LNCaP clone FGC (cell line): ENCODE measurements around the gene DKKL1.
"Not testable (repeated sequence)": the region's sequence is repeated elsewhere in the genome, so short reads cannot be mapped to it uniquely, and the experiment has no call there.

Source experiments
- DNase-seq: peaks from one replicate; pipeline ENCODE4 v3.0.0-alpha.2; 2011; ENCODE audit warnings: low read depth
- H3K4me3 ChIP-seq: 2 replicates; pipeline ENCODE4 v1.5.1; 2011; ENCODE audit warnings: mild to moderate bottlenecking, low read depth, low read length, control low read depth
- TF ChIP-seq, protein P1 (sequence below): IDR thresholded peaks from 2 replicates; pipeline ENCODE4 v1.5.1; 2012; ENCODE audit warnings: mild to moderate bottlenecking; ENCODE audit not compliant: control insufficient read depth, insufficient read depth; ENCODE audit errors: extremely low read depth

The DKKL1 gene

DNA sequence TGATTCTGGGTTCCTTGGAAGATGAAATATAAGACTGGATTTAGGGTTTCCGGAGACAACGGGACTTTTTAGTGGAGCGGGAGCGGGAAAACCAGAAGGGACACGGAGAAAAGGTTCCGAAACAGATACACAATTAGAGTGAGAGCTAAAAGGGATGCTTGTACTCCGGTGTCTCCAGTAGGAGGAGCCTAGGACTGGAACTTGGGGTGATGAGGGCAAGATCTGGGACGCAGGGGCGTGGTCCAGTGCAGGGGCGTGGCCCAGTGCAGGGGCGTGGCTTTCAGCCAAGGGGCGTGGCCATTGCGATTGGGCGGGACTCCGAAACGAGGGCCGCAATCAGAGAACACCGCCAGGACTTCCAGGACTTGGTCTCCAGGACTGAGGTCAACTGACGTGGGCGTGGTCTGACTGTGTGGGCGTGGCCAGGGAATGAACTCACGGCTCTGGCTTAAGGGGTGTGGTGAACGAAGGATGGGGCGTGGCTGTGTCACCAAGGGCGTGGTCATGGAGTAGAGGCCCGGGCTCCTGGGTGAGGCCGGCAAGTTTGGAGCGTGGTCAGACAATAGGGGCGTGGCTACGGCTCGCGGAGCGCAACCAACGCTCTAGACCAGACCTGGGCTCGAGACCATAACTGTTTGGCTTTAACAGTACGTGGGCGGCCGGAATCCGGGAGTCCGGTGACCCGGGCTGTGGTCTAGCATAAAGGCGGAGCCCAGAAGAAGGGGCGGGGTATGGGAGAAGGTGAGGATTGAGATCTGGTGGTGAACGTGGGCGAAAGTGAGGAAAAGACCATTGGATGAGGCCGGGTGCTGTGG lies at the start of gene DKKL1:
TSS of gene DKKL1 (plus strand) at position 610 of the 815 bp plus-strand sequence. CDS start at position 732, 122 bp downstream.
- peak within 1 kb of the TSS; percentile 90 for H3K4me3 ChIP-seq
- TF ChIP-seq, protein P1, sequence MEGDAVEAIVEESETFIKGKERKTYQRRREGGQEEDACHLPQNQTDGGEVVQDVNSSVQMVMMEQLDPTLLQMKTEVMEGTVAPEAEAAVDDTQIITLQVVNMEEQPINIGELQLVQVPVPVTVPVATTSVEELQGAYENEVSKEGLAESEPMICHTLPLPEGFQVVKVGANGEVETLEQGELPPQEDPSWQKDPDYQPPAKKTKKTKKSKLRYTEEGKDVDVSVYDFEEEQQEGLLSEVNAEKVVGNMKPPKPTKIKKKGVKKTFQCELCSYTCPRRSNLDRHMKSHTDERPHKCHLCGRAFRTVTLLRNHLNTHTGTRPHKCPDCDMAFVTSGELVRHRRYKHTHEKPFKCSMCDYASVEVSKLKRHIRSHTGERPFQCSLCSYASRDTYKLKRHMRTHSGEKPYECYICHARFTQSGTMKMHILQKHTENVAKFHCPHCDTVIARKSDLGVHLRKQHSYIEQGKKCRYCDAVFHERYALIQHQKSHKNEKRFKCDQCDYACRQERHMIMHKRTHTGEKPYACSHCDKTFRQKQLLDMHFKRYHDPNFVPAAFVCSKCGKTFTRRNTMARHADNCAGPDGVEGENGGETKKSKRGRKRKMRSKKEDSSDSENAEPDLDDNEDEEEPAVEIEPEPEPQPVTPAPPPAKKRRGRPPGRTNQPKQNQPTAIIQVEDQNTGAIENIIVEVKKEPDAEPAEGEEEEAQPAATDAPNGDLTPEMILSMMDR, result no peak
- DNase-seq, result peak; percentile 96

DNA sequence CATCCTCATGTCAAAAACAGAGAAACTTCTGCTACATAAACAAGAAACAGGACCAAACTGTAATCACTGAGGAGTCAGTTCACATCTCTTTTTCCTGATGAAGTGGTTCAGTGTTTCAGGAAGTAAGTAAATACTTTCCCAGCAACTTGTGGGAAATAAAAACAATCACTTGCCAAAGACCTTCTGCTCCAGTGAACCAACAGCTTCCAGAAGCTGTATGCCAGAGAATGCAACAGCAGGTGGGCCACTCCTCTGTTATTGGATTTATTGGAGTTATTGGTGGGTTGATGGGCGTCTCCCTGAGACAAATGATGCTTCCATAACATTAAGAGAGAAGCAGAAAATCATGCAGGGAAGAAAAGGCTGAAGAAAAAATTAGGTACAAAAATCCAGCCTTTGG lies 48.6 kb upstream of the DKKL1 start:
- TF ChIP-seq, protein P1, result no peak
- no peak for DNase-seq
- H3K4me3 ChIP-seq, result no peak overlapping the region

DNA sequence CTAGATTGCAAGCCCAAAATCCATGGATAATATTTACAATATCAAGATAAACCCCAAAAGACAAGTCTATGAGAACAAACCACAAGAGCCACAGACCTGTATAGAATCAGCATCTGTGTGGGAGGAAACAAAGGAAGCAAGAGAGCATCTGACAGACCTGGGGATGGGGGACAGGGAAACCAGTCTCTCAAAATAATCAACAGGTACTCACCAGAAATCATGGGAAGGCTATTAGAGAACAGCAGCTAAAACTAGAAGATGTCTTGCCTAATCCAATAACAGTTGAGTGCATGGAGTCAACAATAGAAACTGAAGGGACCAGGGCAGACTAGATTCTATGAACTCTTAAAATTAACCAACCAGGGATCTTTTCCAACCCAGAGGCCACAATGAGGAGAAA lies 47.4 kb upstream of the DKKL1 start:
- no peak for DNase-seq
- H3K4me3 ChIP-seq, result no peak overlapping the region
- TF ChIP-seq, protein P1, result no peak

DNA sequence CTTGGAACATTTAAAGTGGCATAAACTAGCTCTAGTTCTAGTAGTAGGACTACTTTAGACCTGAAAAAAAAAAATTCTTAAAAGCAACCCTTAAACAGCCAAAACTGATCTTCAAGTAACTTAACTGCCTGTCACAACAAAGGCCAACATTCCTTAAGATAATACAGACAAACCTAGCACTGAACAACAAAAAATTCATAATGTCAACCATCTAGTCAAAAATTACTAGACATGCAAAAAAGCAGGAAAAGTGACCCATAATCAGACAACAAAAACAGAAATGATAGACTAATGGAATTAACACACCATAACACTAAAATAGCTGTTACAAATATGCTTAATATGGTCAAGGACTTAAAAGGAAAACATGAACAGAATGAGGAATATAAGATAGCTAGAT lies 45.4 kb upstream of the DKKL1 start:
- H3K4me3 ChIP-seq, result no peak overlapping the region
- TF ChIP-seq, protein P1, result no peak
- DNase-seq, result no peak

DNA sequence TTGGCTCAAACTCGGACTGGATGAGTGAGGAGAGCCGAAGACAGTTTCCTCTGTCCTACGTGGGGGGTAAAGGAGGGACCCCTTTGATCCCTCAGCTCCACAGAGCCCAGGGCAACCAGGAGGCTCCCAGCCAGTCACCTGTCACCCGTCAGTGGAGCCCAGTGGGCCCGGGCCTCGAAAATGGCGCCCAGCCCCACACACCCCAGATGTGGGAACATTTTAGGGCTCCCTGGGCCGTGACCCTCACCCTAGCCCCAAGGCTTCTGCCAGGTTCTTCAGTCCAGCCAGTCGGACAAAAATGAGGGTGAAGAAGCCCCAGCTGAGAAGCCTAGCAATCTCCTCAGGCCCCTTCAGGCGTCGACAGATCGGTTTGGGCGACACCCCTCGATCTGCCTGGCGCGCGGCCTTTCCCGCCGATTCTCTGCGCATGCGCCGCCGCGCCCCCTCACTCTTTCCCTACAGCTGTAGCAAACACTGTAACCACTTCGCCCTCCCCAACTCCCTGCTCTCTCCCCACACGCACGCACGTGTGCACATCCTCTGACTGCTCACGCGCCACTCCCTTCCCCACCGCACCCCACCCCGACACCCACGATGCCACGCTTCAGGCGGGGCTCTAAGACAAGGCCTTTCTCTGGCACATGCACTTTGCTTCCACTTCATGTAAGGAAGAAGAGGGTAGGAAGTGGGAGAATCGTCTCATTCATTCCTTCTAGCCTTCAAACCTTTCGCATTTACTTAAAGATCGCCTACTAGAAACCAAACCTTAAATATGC lies 38.7 kb upstream of the DKKL1 start, which contains the start of gene SLC6A16:
TSS of gene SLC6A16 (minus strand) at position 391 of the 776 bp plus-strand sequence. CDS start 13,844 bp downstream, outside the sequence.
- no peak within 1 kb of the TSS for H3K4me3 ChIP-seq
- DNase-seq, result no peak
- TF ChIP-seq, protein P1, result no peak

DNA sequence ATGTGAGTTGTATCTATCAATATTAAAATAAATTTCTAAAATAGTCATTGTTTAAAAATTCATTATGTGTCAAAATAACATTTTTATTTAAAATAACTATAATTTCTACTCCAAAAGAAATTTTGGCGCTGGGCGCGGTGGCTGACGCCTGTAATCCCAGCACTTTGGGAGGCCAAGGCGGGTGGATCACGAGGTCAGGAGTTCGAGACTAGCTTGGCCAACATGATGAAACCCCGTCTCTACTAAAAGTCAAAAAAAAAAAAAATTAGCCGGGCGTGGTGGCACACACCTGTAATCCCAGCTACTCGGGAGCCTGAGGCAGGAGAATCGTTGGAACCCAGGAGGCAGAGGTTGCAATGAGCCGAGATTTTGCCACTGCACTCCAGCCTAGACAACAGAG lies 37.9 kb upstream of the DKKL1 start:
- not testable (repeated sequence) for H3K4me3 ChIP-seq, DNase-seq

DNA sequence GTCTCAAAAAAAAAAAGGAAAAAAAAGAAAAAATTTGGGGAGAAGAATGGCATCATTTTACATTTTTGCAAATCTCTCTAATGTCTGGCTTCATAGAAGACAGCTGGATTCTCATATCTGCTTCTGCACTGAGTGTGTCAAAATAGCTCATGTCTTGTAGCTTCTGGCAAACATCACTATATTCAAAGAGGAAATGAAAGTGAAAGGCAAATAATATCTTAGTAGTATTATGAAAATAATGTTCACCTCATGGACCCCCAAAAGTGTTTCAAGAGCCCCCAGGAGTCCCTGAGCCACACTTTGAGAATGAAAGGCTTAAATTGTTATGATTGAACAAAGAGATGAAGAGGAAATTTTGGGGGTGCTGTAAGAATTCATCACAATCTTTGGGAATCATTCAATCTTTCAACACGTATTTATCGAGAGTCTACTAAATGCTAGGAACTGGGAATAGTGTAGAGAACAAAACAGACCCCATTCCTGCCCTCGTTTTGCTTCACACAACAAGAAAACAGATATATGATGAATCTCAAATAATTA lies 37.4 kb upstream of the DKKL1 start:
- no peak overlapping the region for H3K4me3 ChIP-seq
- no peak for DNase-seq
- TF ChIP-seq, protein P1, result no peak
